PC-9 (cell line): ENCODE data around the gene ZNF709. TPM values are rescaled to one million over a fixed set of nuclear protein-coding genes. Genes with fewer than 3 reads are reported as not detected.
"Not testable (repeated sequence)": the region's sequence is repeated elsewhere in the genome, so short reads cannot be mapped to it uniquely, and the experiment has no call there.

ENCODE experiments used
- BruUV-seq: library from RNA; stranded (reverse); fragments of 400-500 nt; replicated peaks from 2 replicates; lab custom pipeline; 2021; lab: Mats Ljungman, UMichigan
- CTCF ChIA-PET: fragments of 300-600 bp; sonication (Branson Sonifier 250); formaldehyde crosslinking; loops from one replicate; lab custom pipeline; 2022; ENCODE audit warnings: antibody characterized with exemption; lab: Charles Lee
- POLR2A ChIA-PET: fragments of 300-600 bp; sonication (Branson Sonifier 250); formaldehyde crosslinking; loops from one replicate; lab custom pipeline; 2022; ENCODE audit warnings: antibody characterized with exemption; ENCODE audit not compliant: unreplicated experiment; lab: Charles Lee
- DNase-seq, 2 experiments: peaks; one replicate each; pipeline versions ENCODE4 v3.0.0 to v3.0.0-alpha.2; 2015 to 2022; ENCODE audit warnings: mixed read lengths in 1 of 2
- H2AFZ ChIP-seq: fragments of 200-600 bp; sonication (generic); 2 replicates; pipeline ENCODE4 v1.8.1; 2017; ENCODE audit warnings: antibody characterized with exemption
- H3F3A ChIP-seq: fragments of 200-600 bp; sonication (generic); 2 replicates; pipeline ENCODE4 v1.8.1; 2017; ENCODE audit warnings: antibody characterized with exemption, mild to moderate bottlenecking, low read depth; ENCODE audit not compliant: insufficient read depth
- H3K27ac ChIP-seq: fragments of 200-600 bp; sonication (generic); 2 replicates; pipeline ENCODE4 v1.6.1; 2016; ENCODE audit warnings: mixed run types
- H3K27me3 ChIP-seq: fragments of 200-600 bp; sonication (generic); 2 replicates; pipeline ENCODE4 v1.6.1; 2016; ENCODE audit warnings: low read depth, mixed run types; ENCODE audit not compliant: insufficient read depth
- H3K36me3 ChIP-seq: fragments of 200-600 bp; sonication (generic); 2 replicates; pipeline ENCODE4 v1.6.1; 2016; ENCODE audit warnings: low read depth, mixed run types
- H3K4me1 ChIP-seq: fragments of 200-600 bp; sonication (generic); replicated peaks from 2 replicates; pipeline ENCODE4 v1.6.1; 2016; ENCODE audit warnings: mixed run types; ENCODE audit not compliant: insufficient read depth
- H3K4me2 ChIP-seq: fragments of 200-600 bp; sonication (generic); 2 replicates; pipeline ENCODE4 v1.6.1; 2017; ENCODE audit warnings: mixed run types
- H3K4me3 ChIP-seq: fragments of 200-600 bp; sonication (generic); 2 replicates; pipeline ENCODE4 v1.6.1; 2016; ENCODE audit warnings: mixed run types
- H3K79me2 ChIP-seq: fragments of 200-600 bp; sonication (generic); 2 replicates; pipeline ENCODE4 v1.6.1; 2017; ENCODE audit warnings: low read depth, mixed run types
- H3K9me2 ChIP-seq: fragments of 200-600 bp; sonication (generic); 2 replicates; pipeline ENCODE4 v1.8.1; 2017; ENCODE audit warnings: mild to moderate bottlenecking; ENCODE audit not compliant: insufficient read depth
- H3K9me3 ChIP-seq: fragments of 200-600 bp; sonication (generic); 2 replicates; pipeline ENCODE4 v1.8.1; 2016; ENCODE audit warnings: low read depth; ENCODE audit not compliant: insufficient read depth
- H4K20me1 ChIP-seq: fragments of 200-600 bp; sonication (generic); 2 replicates; pipeline ENCODE4 v1.8.1; 2017; ENCODE audit not compliant: insufficient read depth
- EZH2 ChIP-seq: fragments of 200-600 bp; sonication (generic); IDR thresholded peaks from 2 replicates; pipeline ENCODE4 v1.8.0; 2017; ENCODE audit warnings: antibody characterized with exemption, low read depth
- intact Hi-C: fragments of 100-400 bp; cut with micrococcal nuclease; formaldehyde crosslinking; loops from one replicate; pipeline ENCODE4 v1.10.0; 2022; ENCODE audit not compliant: unreplicated experiment
- total RNA-seq: library from RNA; stranded (reverse); gene quantifications from 2 replicates; pipeline ENCODE4 v1.2.3, GENCODE V29; 2021
- TF ChIP-seq, protein P1 (sequence below): fragments of 200-600 bp; sonication (generic); conservative IDR thresholded peaks from 2 replicates; pipeline ENCODE4 v1.6.1; 2017; ENCODE audit warnings: mixed run types, antibody characterized with exemption, mild to moderate bottlenecking, moderate library complexity

The ZNF709 gene
- total RNA-seq, 1 experiment from 2014 or later = 1.6 TPM

DNA sequence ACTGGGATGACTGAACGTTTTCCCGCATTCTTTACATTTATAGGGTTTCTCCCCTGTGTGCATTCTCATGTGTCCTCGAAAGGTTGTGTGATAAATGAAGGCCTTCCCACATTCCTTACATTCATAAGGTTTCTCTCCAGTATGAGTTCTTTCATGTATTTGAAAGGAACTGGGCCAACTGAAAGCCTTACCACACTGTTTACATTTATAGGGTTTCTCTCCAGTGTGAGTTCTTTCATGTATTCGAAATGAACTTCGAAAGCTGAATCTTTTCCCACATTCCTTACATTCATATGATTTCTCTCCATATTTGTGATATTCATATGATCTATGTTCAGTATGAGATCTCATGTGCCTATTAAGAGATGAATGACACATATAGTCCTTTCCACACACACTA is 19.4 kb downstream of the ZNF709 start:
- Histone ChIP-seq H3K27ac (no peak overlapping the region), H3K9me3 (peaks cover 49% of the 10 kb centered on the region), H3K9me2 (no peaks in the 10 kb centered on the region), H3K79me2 (no peaks in the 10 kb centered on the region), H3F3A (no peaks in the 10 kb centered on the region), H4K20me1 (no peaks in the 10 kb centered on the region), H3K27me3 (0 out of 2 replicates have a peak, but pooled peaks cover 3% of the 10 kb centered on the region), H3K4me3 (no peak overlapping the region), H3K4me2 (no peak overlapping the region), H3K36me3 (no peaks in the 10 kb centered on the region), H2AFZ (no peak overlapping the region), H3K4me1 (no peaks in the 10 kb centered on the region)
- CTCF ChIA-PET = no interaction called here
- POLR2A ChIA-PET = no interaction called here
- intact Hi-C loops = no loop called here
- peak in 1 of 2 experiments; percentile 33 for DNase-seq
- TF ChIP-seq, protein P1, sequence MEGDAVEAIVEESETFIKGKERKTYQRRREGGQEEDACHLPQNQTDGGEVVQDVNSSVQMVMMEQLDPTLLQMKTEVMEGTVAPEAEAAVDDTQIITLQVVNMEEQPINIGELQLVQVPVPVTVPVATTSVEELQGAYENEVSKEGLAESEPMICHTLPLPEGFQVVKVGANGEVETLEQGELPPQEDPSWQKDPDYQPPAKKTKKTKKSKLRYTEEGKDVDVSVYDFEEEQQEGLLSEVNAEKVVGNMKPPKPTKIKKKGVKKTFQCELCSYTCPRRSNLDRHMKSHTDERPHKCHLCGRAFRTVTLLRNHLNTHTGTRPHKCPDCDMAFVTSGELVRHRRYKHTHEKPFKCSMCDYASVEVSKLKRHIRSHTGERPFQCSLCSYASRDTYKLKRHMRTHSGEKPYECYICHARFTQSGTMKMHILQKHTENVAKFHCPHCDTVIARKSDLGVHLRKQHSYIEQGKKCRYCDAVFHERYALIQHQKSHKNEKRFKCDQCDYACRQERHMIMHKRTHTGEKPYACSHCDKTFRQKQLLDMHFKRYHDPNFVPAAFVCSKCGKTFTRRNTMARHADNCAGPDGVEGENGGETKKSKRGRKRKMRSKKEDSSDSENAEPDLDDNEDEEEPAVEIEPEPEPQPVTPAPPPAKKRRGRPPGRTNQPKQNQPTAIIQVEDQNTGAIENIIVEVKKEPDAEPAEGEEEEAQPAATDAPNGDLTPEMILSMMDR = no peak
- no peak for TF ChIP-seq EZH2
- BruUV-seq = no TSS peak

DNA sequence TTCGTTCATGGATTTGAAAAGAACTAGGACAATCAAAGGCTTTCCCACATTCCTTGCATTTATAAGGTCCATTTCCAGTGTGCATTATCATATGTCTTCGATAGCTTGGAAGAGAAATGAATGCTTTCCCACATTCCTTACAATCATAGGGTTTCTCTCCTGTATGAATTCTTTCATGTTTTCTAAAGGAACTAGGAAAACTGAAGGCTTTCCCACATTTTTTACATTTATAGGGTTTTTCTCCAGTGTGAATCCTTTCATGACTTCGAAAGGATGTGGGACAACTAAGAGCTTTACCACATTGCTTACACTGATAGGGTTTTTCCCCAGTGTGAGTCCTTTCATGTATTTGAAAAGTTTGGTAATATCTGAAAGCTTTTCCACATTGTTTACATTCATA is 19.8 kb downstream of the ZNF709 start:
- Histone ChIP-seq H3K4me1 (no peaks in the 10 kb centered on the region), H3K27me3 (0 out of 2 replicates have a peak, but pooled peaks cover under 1% of the 10 kb centered on the region), H3K9me2 (no peaks in the 10 kb centered on the region), H4K20me1 (no peaks in the 10 kb centered on the region), H2AFZ (no peak overlapping the region), H3K79me2 (no peaks in the 10 kb centered on the region), H3K4me3 (no peak overlapping the region), H3F3A (no peaks in the 10 kb centered on the region), H3K4me2 (no peak overlapping the region), H3K9me3 (peaks cover 49% of the 10 kb centered on the region), H3K27ac (no peak overlapping the region), H3K36me3 (no peaks in the 10 kb centered on the region)
- intact Hi-C loops = no loop called here
- ChIA-PET POLR2A (no interaction called here), CTCF (no interaction called here)
- no peak for DNase-seq
- BruUV-seq = no TSS peak
- no peak for TF ChIP-seq EZH2

DNA sequence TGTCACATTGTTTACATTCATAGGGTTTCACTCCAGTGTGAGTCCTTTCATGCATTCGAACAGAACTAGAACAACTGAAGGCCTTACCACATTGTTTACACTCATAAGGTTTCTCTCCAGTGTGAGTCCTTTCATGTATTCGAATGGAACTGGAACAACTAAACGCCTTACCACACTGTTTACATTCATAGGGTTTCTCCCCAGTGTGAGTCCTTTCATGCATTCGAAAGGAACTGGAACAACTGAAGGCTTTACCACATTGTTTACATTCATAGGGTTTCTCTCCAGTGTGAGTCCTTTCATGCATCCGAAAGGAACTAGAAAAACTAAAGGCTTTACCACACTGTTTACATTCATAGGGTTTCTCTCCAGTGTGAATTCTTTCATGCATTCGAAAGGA is 20.5 kb downstream of the ZNF709 start:
- peaks cover 49% of the 10 kb centered on the region for H3K9me3 ChIP-seq
- BruUV-seq, H3K79me2 ChIP-seq, H2AFZ ChIP-seq, H4K20me1 ChIP-seq, H3K9me2 ChIP-seq, POLR2A ChIA-PET, CTCF ChIA-PET, H3F3A ChIP-seq, H3K4me2 ChIP-seq, DNase-seq, intact Hi-C loops, H3K4me1 ChIP-seq, H3K36me3 ChIP-seq, H3K27ac ChIP-seq, H3K4me3 ChIP-seq, H3K27me3 ChIP-seq: not testable (repeated sequence)

DNA sequence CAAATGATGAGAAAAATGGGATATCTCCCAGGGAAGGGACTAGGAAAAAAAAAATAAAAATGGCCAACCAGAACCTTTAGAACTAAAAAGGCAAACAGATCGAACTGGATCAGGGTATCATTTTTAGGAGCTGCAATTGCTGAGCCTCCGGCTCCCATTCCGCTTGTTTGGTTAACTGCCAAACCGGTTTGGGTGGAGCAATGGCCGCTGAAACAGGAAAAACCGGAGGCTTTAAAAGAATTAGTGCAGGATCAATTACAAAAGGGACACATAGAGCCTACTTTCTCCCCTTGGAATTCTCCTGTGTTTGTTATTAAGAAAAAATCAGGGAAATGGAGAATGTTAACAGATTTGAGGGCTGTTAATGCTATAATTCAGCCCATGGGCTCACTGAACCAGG is 31.1 kb downstream of the ZNF709 start:
- Histone ChIP-seq H3K79me2 (no peaks in the 10 kb centered on the region), H3K9me3 (peaks cover 4% of the 10 kb centered on the region; the same call in 1 of the 2 replicates), H3K4me3 (no peak overlapping the region), H3K36me3 (no peaks in the 10 kb centered on the region), H3K4me2 (peak overlapping the region; percentile 50), H3K27me3 (no peaks in the 10 kb centered on the region), H4K20me1 (no peaks in the 10 kb centered on the region), H3K9me2 (no peaks in the 10 kb centered on the region), H3K4me1 (peaks cover 16% of the 10 kb centered on the region), H3K27ac (no peak overlapping the region), H2AFZ (no peak overlapping the region), H3F3A (0 out of 2 replicates have a peak, but pooled peaks cover 3% of the 10 kb centered on the region)
- peak; percentile 55 to 69 for DNase-seq
- intact Hi-C loops = no loop called here
- TF ChIP-seq EZH2 = no peak
- TF ChIP-seq, protein P1 = no peak
- BruUV-seq = no TSS peak
- ChIA-PET CTCF (no interaction called here), POLR2A (no interaction called here)
